ENCODE results near the gene MC5R.

Gene MC5R

GRCh38 chr18:13823707-13824395 lies at the start of gene MC5R:
Gene MC5R, plus strand, starts transcription at chr18:13824149. Its CDS starts 1,617 bp downstream, at chr18:13825766.
- no peak within 1 kb of the TSS for H3K27ac ChIP-seq
- peak within 1 kb of the TSS; percentile 77 for H3K4me3 ChIP-seq
- no peak for DNase-seq (ENCODE audit: low spot score)
- peak; percentile 98 for TF ChIP-seq CTCF (IDR thresholded peaks at IDR 0.05)

GRCh38 chr18:13775058-13775457 lies 48.9 kb upstream of the MC5R start:
- Histone ChIP-seq H3K4me3 (no peak overlapping the region), H3K27ac (no peak overlapping the region)
- no peak for DNase-seq (ENCODE audit: low spot score)
- no peak for TF ChIP-seq CTCF (IDR thresholded peaks at IDR 0.05)

GRCh38 chr18:13791181-13791580 lies 32.8 kb upstream of the MC5R start:
- no peak for TF ChIP-seq CTCF (IDR thresholded peaks at IDR 0.05)
- no peak overlapping the region for H3K27ac ChIP-seq
- DNase-seq (ENCODE audit: low spot score), result no peak
- H3K4me3 ChIP-seq, result no peak overlapping the region

GRCh38 chr18:13793819-13794218 lies 30.1 kb upstream of the MC5R start:
- DNase-seq (ENCODE audit: low spot score), result no peak
- no peak overlapping the region for H3K27ac ChIP-seq
- no peak for TF ChIP-seq CTCF (IDR thresholded peaks at IDR 0.05)
- H3K4me3 ChIP-seq, result no peak overlapping the region

- TF ChIP-seq CTCF (IDR thresholded peaks at IDR 0.05), result no peak
- Histone ChIP-seq H3K27ac (no peak overlapping the region), H3K4me3 (no peak overlapping the region)
Measured at GRCh38 chr18:13796515-13796914, 27.4 kb upstream of the MC5R start.

GRCh38 chr18:13797157-13797611 lies 26.8 kb upstream of the MC5R start:
- no peak overlapping the region for H3K27ac ChIP-seq
- H3K4me3 ChIP-seq, result no peak overlapping the region
- no peak for DNase-seq (ENCODE audit: low spot score)
- no peak for TF ChIP-seq CTCF (IDR thresholded peaks at IDR 0.05)

More at GRCh38 chr18:13796515-13796914, 27.4 kb upstream of the MC5R start:
- no peak for DNase-seq (ENCODE audit: low spot score)

GRCh38 chr18:13799396-13799795 lies 24.6 kb upstream of the MC5R start:
- no peak for DNase-seq (ENCODE audit: low spot score)
- no peak overlapping the region for H3K4me3 ChIP-seq
- no peak overlapping the region for H3K27ac ChIP-seq
- TF ChIP-seq CTCF (IDR thresholded peaks at IDR 0.05), result no peak

All from coronary artery (tissue), 2 donors.